Measurements from ENCODE around the gene SMIM5. TPM values are rescaled to one million over a fixed set of nuclear protein-coding genes. Genes with fewer than 3 reads are reported as not detected.
"Not testable (repeated sequence)": the region's sequence is repeated elsewhere in the genome, so short reads cannot be mapped to it uniquely, and the experiment has no call there.

The SMIM5 gene
- polyA plus RNA-seq, 3 donors: 0.15 to 3.3 (median 0.43) TPM

- Histone ChIP-seq H3K9me3 (replicated peaks in 1 of 2; ENCODE audit: control insufficient read depth in 1 of 2, insufficient read depth in 1 of 2, low read length in 2 of 2) (no peaks in the 10 kb centered on the region), H3K27ac (ENCODE audit: low read depth in 1 of 2, low read length in 2 of 2) (no peak overlapping the region), H3K4me2 (replicated peaks; ENCODE audit: extremely low read depth, low read length, poor library complexity, severe bottlenecking) (no peak overlapping the region), H3K27me3 (ENCODE audit: control insufficient read depth in 2 of 2, insufficient read depth in 2 of 2, low read length in 2 of 2) (no peaks in the 10 kb centered on the region), H2AFZ (ENCODE audit: insufficient read depth, low read depth, low read length, poor library complexity, severe bottlenecking) (no peak overlapping the region), H4K20me1 (ENCODE audit: insufficient read depth, low read length) (peaks cover 48% of the 10 kb centered on the region), H3K79me2 (ENCODE audit: insufficient read depth, low read length) (peaks cover 31% of the 10 kb centered on the region), H3K9ac (ENCODE audit: insufficient read depth, low read length, poor library complexity, severe bottlenecking) (no peak overlapping the region), H3K4me3 (replicated peaks in 1 of 3; ENCODE audit: low read depth in 2 of 3, low read length in 3 of 3) (no peak overlapping the region), H3K36me3 (replicated peaks in 1 of 2; ENCODE audit: control insufficient read depth in 1 of 2, insufficient read depth in 2 of 2, low read length in 2 of 2) (peaks cover 14 to 41% of the 10 kb centered on the region in 2 donors), H3K4me1 (ENCODE audit: control insufficient read depth in 1 of 2, insufficient read depth in 2 of 2, low read length in 2 of 2) (peaks cover 13 to 24% of the 10 kb centered on the region in 2 donors)
- no peaks in the 10 kb centered on the region for H3K27me3 Mint-ChIP-seq (ENCODE audit: low read depth in 3 of 3)
- 94% methylated on average over 9 of the region's 17 CpGs for WGBS (ENCODE audit: insufficient coverage)
- peaks cover 12% of the 10 kb centered on the region for H3K4me1 Mint-ChIP-seq
- H3K27ac Mint-ChIP-seq: peak overlapping the region in 1 of 7 donors; percentile 43
- no peaks in the 10 kb centered on the region for H3K9me3 Mint-ChIP-seq
- no peak for DNase-seq
- peaks cover 5 to 38% of the 10 kb centered on the region in 2 donors for H3K36me3 Mint-ChIP-seq
- no peak for TF ChIP-seq CTCF (IDR thresholded peaks at IDR 0.05)
- intact Hi-C loops (cut with micrococcal nuclease): no loop called here
- H3K4me3 Mint-ChIP-seq: no peak overlapping the region
Observed at GRCh38 chr17:75592348-75593020, 40.8 kb upstream of the SMIM5 start.

DNA sequence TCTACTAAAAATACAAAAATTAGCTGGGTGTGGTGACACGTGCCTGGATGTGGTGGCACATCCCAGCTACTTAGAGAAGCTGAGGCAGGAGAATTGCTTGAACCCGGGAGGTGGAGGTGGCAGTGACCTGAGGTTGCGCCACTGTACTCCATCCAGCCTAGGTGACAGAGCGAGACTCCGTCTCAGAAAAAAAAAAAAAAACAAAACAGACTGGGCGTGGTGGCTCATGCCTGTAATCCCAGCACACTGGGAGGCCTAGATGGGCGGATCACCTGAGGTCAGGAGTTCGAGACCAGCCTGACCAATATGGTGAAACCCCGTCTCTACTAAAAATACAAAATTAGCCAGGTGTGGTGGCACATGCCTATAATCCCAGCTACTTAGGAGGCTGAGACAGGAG, 39.8 kb upstream of the SMIM5 start:
- H3K9me3 ChIP-seq (replicated peaks in 1 of 2; ENCODE audit: control insufficient read depth in 1 of 2, insufficient read depth in 1 of 2, low read length in 2 of 2); H3K4me2 ChIP-seq (replicated peaks; ENCODE audit: extremely low read depth, low read length, poor library complexity, severe bottlenecking); H3K27me3 Mint-ChIP-seq (ENCODE audit: low read depth in 3 of 3); DNase-seq; H3K4me3 Mint-ChIP-seq; H3K9ac ChIP-seq (ENCODE audit: insufficient read depth, low read length, poor library complexity, severe bottlenecking); H3K4me3 ChIP-seq (replicated peaks in 1 of 3; ENCODE audit: low read depth in 2 of 3, low read length in 3 of 3); H2AFZ ChIP-seq (ENCODE audit: insufficient read depth, low read depth, low read length, poor library complexity, severe bottlenecking); H3K4me1 Mint-ChIP-seq; H3K27me3 ChIP-seq (ENCODE audit: control insufficient read depth in 2 of 2, insufficient read depth in 2 of 2, low read length in 2 of 2); intact Hi-C loops (cut with micrococcal nuclease); H3K27ac ChIP-seq (ENCODE audit: low read depth in 1 of 2, low read length in 2 of 2); H3K9me3 Mint-ChIP-seq: not testable (repeated sequence)
- Histone ChIP-seq H3K4me1 (ENCODE audit: control insufficient read depth in 1 of 2, insufficient read depth in 2 of 2, low read length in 2 of 2) (peaks cover 11 to 20% of the 10 kb centered on the region in 2 donors), H4K20me1 (ENCODE audit: insufficient read depth, low read length) (peaks cover 48% of the 10 kb centered on the region), H3K79me2 (ENCODE audit: insufficient read depth, low read length) (peaks cover 30% of the 10 kb centered on the region), H3K36me3 (replicated peaks in 1 of 2; ENCODE audit: control insufficient read depth in 1 of 2, insufficient read depth in 2 of 2, low read length in 2 of 2) (peaks cover 14 to 41% of the 10 kb centered on the region in 2 donors)
- Mint-ChIP-seq H3K36me3 (peaks cover 5 to 41% of the 10 kb centered on the region in 2 donors), H3K27ac (peak overlapping the region in 1 of 7 donors; percentile 43)
- 92% methylated on average over 2 of the region's 9 CpGs for WGBS (ENCODE audit: insufficient coverage)

Measured in CD14-positive monocyte (primary cell).